Suppressor macrophage treated with lipopolysaccharide for 1 hour (primary cell): ENCODE data around the gene ARHGEF2.

ENCODE experiments used
- DNase-seq, 3 donors: peaks; one replicate each; pipeline ENCODE4 v3.0.0-alpha.2; 2020 to 2022

ARHGEF2 gene

DNA sequence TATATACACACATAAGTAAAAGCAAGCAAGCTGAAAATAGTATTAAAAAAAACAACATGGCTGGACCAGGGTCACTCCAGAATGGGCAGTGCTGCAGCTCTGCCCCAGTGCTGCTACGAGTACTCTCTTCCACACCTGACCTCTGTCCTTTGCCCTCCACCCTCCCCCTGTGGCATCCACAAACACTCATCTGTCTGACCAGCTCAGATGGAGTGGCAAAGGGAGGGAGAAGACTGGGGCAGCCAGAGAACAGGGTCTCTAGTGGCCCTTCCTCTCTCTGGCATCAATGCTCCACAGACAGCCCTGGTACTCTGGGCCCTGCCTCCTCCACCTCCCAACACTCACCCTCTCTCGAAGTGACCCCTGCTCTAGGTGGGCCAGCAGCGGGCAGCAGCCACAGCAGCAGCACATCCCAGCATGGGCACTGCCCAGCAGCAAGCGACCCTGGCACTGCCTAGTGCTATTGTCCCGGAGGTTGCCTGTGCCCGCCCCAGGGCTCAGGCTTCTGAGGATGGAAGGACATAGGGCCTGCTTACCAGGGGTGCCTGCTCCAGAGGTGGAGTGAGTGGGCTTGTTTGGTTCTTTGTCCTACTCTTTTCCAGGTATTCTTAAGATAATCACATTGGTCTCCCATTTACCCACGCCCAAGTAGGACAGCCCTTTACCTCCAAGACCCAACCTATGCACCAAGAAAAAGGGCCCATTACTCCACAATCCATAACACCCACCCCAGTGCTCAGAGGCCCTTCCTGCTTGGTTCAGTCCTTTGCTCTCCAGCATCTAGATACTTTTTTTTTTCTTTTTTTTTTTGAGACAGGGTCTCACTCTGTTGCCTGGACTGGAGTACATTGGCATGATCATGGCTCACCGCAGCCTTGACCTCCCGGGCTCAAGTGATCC, 6.2 kb downstream of the ARHGEF2 start:
- no peak for DNase-seq

GRCh38 chr1:155970531-155971167, 7.7 kb downstream of the ARHGEF2 start:
- peak; percentile 95 to 97 (median 95) for DNase-seq

DNA sequence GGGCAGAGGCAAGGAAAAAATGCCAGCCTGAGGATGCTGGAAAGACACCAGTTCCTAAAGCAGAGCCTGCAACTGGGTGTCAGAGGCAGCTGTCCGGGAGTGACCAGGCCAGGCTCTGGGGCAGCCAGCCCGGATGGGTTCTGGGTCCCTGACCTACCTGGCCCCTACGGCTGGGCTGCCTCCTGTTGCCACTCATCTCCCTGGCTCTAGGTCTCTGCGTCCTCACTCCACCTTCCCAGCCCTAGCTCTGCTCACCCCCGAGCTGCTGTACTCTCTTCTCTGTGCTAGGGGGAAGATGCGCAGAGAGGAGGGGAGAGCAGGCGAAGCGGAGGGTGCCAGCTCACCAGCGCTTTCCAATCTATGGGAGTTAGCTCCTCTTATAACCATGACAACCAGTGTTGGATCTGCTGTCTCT, 9.0 kb downstream of the ARHGEF2 start:
- DNase-seq = no peak

- no peak for DNase-seq
Observed at GRCh38 chr1:155968670-155969069, 9.7 kb downstream of the ARHGEF2 start.

DNA sequence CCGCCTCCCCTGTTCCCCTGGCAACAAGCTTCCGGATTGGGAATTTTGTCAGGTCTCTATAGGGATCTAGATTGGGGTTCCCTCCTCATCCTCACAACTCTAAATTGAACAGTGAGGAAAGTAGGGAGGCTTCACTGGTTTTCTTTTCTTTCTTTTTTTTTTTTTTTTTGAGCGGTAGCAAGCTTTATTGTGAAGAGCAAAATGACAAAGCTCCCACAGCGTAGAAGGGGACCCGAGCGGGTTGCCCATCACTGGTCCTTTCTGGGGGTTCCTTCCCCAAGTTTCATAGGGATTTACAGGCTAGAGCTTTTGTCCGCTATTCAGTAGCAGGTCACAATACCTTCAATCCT, 10.3 kb downstream of the ARHGEF2 start:
- no peak for DNase-seq

DNA sequence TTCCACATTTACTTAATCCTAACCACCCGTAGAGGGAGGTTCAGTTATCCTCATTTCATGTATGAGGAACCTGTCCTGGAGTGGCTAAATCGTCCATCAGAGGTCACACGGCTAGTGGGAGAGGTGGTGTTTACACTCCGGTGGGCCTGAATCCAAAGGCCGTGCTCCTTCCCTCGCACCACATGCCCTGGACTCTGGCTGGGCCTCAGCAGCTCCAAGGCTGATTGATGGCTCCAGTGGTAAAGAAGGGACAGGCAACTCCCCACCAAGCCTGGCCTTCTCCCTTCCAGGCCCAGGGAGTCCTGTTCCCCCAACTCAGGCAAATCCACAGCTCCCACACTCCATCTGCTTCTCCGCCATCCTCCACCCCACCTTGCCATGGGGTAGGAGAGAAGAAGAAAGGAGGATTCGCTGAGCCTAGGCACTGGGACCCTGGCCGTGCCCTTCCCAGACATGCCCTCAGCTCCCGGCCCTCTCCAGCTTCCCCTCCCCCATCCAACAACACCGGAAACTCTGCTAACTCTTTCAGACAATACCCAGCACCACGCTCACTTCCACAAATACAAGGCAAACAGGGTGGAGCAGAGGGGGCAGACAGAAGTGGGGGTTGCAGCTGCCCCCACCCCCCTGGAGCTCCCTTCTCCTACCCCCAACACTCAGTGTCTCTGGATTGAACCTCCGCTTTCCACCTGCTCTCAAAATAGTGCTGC, 10.9 kb downstream of the ARHGEF2 start:
- DNase-seq = peak in 2 of 3 donors; percentile 37 to 40

GRCh38 chr1:155966750-155967149, 11.6 kb downstream of the ARHGEF2 start:
- no peak for DNase-seq

GRCh38 chr1:155966135-155966534, 12.2 kb downstream of the ARHGEF2 start:
- DNase-seq = no peak

DNA sequence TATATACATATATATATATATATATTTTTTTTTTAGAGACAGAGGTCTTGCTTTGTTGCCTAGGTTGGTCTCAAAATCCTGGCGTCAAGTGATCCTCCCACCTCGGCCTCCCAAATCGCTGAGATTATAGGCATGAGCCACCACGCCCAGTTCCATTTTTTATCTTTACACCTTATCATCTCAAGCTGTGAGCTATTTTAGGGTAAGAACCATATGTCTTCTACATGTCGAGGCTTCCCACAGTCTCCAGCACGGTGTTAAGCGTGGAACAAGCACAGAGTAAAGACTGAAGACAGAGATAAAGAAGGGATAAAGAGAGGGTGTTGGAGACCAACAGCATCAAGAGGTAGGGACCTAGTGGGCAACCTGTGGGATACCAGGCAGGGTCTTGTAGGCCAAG, 14.2 kb downstream of the ARHGEF2 start:
- DNase-seq = no peak

DNA sequence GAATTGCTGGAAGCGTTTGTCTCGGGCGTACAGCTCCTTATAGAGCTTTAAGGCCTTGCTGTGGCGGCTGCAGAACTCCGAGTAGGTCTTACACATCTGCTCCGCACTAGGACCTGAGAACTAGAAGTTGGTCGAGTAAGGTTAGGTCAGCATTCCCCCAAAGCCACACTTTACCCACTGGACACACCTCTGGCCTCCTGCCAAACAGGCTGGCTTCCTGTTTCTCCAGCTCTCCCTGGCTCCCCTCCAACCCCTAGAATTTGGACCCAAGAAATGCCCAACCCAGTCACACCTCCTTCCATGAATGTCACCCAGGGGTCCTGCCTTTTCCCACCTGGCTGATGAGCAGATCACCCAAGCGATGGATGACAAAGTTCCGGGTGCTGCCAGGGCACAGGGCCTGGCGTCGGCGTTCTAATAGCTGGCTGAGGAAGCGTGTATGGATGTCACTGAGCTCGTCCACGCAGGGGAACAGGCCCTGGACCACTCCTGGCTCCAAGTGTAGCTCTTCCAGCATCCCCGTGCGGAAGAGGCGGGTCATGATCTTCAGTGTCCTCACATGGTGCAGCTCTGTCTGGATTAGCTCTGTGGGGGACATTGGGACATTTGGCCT, 15.6 kb downstream of the ARHGEF2 start:
- no peak for DNase-seq

- DNase-seq = peak; percentile 70 to 79 (median 77)
Observed at GRCh38 chr1:155961937-155962336, 16.4 kb downstream of the ARHGEF2 start.

GRCh38 chr1:155960081-155960745, 18.1 kb downstream of the ARHGEF2 start:
- DNase-seq = no peak

DNA sequence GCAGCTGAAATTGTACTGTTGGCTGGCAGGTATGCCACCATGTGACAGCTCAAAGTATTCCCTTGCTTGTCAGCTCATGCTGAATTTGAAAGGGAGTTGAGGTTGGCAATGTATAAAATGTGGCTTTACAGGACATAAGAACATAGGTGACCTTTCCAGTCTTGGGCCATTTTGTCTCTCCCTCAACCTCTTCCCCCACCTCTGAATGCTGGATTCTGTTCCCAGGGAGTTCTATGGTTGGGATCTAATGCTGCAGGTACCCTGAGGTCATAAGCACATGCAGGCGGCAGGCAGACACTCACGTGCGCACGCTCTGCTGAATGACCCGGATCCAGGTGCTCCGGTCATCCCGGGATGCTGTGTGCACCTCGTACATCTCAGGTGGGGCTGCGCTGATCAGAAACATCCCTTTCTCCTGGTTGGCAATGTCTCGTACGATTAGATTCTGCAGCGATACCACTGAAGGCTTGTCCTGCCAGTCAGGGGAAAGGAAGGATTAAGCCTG, 20.9 kb downstream of the ARHGEF2 start:
- peak in 1 of 3 donors; percentile 7 for DNase-seq

DNA sequence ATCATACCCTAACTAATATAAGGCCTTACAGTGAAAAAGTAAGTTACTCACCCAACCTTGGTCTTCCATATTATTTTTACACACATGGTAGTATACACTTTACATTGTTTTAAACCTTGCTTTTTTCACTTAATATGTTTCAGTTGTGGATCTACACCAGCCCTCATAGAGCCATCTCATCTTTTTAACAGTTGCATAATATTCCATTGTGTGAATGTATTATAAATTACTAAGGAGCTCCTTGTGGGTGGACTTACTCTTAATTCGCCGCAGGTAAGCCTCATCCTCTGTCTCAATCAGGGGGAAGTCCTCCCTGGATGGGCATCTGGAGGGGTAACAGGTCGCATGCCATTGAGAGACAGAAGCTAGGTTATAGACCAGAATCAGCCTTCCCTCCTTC, 23.7 kb downstream of the ARHGEF2 start:
- no peak for DNase-seq

- DNase-seq = no peak
Observed at GRCh38 chr1:155952505-155952890, 25.8 kb downstream of the ARHGEF2 start.

DNA sequence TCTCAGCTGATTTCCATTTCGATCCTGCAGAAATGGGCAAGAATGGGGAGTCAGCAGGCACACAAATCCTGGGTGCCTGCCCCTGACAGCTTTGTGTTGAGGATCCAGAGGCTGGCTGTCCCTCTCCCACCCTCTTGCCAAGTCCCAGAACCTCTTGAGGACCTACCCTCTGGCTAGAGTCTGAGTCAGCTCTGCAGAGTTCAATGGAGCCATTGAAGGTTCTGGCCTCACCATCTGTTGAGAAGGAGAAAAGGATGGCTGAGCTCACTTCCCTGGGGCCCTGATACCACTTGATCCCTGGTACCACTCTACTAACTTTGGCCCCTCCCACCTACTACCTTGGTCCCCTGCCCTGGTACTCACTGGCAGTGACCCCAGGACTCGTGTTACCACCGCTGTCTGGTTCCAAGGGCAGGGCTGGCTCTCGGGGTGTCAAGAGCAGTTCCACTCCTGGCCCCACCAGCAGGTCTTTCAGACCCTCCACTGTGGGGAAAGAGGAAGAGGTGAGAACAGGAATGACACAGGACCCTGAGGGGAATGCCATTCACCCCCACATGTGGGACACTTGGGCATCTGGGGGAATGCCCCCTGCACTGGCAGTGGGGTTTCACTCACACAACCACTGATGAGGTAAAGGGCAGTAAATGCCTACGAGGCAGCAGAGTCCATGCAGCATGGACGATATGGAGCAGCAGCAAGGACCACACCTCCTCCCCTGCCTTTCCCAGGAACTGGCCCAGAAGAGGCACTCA, 26.4 kb downstream of the ARHGEF2 start:
- DNase-seq = no peak

DNA sequence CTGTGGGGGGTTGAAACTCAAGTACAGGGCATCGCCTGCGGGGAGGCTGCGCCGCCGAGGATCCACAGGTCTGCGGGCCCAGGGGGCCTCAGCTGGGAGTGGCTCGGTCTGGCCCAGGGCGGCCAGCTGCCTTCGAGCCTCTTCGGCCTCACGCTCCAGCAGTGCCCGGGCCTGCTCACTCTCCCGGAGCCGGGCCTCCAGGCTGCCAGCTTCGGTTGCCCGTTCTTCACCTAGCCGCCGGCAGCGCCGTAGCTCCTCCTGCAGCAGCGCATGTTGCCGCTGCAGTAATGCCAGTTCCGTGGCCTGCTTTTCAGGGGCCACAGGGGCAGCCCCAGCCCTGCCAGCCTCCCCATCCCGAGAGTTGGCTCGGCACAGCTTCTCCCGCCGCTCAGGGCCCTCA, 27.5 kb downstream of the ARHGEF2 start:
- no peak for DNase-seq

DNA sequence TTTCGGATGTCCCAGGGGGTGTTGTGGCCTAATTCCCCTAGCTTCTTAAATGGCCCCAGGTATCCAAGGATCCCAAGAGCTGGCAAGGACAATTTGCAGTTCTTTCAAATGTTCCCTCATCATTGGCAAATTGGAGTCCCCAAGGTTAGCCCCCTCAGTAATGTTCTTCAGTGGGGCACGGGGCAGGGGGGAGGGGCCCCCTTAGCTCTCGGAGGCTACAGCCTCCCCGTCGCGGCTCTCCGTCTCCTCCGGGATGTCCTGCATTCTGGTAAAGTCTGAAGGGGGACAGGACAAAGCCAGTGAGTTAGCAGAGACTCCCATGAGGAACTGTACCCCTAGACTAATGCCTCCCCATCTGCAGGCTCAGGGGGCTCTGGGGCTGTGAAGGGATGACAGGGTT, 30.6 kb downstream of the ARHGEF2 start:
- DNase-seq = no peak

GRCh38 chr1:155947292-155947691, 31.1 kb downstream of the ARHGEF2 start:
- no peak for DNase-seq

DNA sequence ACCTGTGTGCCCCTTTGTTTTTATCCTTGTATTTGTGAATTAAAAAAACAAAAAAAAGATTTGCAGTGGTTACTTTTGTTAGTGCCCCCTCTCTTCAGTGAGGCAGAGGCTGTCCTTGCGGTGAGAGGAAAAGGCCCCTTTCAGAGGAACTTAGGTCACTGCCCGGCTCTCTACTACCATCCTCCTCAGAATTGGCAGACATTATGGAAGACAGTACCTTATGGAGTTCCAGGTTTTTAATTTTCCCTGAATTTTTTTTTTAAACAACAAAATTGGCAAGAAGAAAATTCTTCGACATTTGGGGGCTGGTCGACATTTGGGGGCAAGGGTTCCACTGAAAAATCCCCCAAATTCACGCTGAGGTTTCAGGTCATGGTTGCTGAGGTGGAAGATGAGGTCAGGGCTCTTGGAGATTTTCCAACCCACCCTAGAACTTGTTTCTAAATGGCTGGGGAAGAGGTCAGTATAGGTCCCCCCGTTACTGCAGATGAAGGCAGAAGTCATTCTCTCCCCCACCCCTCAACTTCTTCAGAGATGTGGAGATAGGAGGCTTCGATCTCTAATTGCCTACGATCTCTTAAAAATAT, 31.6 kb downstream of the ARHGEF2 start:
- DNase-seq = no peak

- peak in 1 of 3 donors; percentile 47 for DNase-seq
Observed at GRCh38 chr1:155944444-155944799, 33.9 kb downstream of the ARHGEF2 start.
